T-cell (primary cell): Measurements from ENCODE around the gene CCDC117. TPM values are rescaled to one million over a fixed set of nuclear protein-coding genes. Genes with fewer than 3 reads are reported as not detected.

Source experiments
- ATAC-seq, 4 experiments: fragments of 200-7000 bp in 3 of 4; fragments of 150-1000 bp in 1 of 4; cut with Tn5 transposase; replicated peaks in 1 of 4; 1 replicate in 3 of 4; 2 replicates in 1 of 4; pipeline ENCODE4 v1.10.0; 2021; ENCODE audit warnings: moderate library complexity in 3 of 4, mild to moderate bottlenecking in 2 of 4, moderate number of reproducible peaks in 1 of 4
- CTCF ChIA-PET, 2 donors: fragments of 300-600 bp; sonication (Branson Sonifier 250); formaldehyde crosslinking; loops; one replicate each; lab custom pipeline; 2022; ENCODE audit warnings: antibody characterized with exemption in 2 of 2; lab: Charles Lee
- POLR2A ChIA-PET, 2 donors: fragments of 300-600 bp; sonication (Branson Sonifier 250); formaldehyde crosslinking; loops; one replicate each; lab custom pipeline; 2022; ENCODE audit warnings: antibody characterized with exemption in 2 of 2; lab: Charles Lee
- DNase-seq, 35 experiments: peaks; one replicate each; pipeline versions ENCODE4 v3.0.0 to v3.0.0-alpha.2; 2013 to 2023
- H3K27ac ChIP-seq: one replicate; pipeline ENCODE4 v1.5.1; 2013; ENCODE audit warnings: low read length
- H3K27me3 ChIP-seq, 2 experiments: replicated peaks in 1 of 2; 1 replicate in 1 of 2; 2 replicates in 1 of 2; pipeline versions ENCODE4 v1.6.1 to v1.7.0; 2013; ENCODE audit warnings: low read length in 1 of 2, mixed read lengths in 1 of 2; ENCODE audit not compliant: control insufficient read depth in 2 of 2, insufficient read depth in 2 of 2; ENCODE audit errors: extremely low read depth in 1 of 2
- H3K36me3 ChIP-seq, 2 donors: 1 replicate in 1 of 2; 2 replicates in 1 of 2; pipeline versions ENCODE4 v1.6.1 to v1.7.0; 2013; ENCODE audit warnings: low read length in 1 of 2; ENCODE audit not compliant: control insufficient read depth in 2 of 2, insufficient read depth in 1 of 2; ENCODE audit errors: extremely low read depth in 1 of 2
- H3K4me1 ChIP-seq, 2 experiments: 1 replicate in 1 of 2; 2 replicates in 1 of 2; pipeline versions ENCODE4 v1.6.1 to v1.7.0; 2013; ENCODE audit warnings: low read length in 2 of 2, mixed read lengths in 1 of 2; ENCODE audit not compliant: insufficient read depth in 2 of 2, control insufficient read depth in 1 of 2; ENCODE audit errors: extremely low read depth in 1 of 2
- H3K4me3 ChIP-seq, 2 donors: 1 replicate in 1 of 2; 2 replicates in 1 of 2; pipeline versions ENCODE4 v1.5.1 to v1.7.0; 2013; ENCODE audit warnings: mild to moderate bottlenecking in 2 of 2, low read length in 1 of 2, moderate library complexity in 1 of 2; ENCODE audit not compliant: control insufficient read depth in 1 of 2; ENCODE audit errors: extremely low read depth in 1 of 2
- H3K9me3 ChIP-seq: 2 replicates; pipeline ENCODE4 v1.7.0; 2013
- H3K27ac Mint-ChIP-seq, 2 donors: one replicate each; pipeline ENCODE4 v1.8.0; 2020 to 2021; ENCODE audit warnings: mild to moderate bottlenecking in 2 of 2, mixed read lengths in 2 of 2
- H3K27me3 Mint-ChIP-seq, 2 donors: one replicate each; pipeline ENCODE4 v1.8.0; 2021 to 2022; ENCODE audit warnings: mixed read lengths in 2 of 2
- H3K36me3 Mint-ChIP-seq: one replicate; pipeline ENCODE4 v1.8.0; 2021; ENCODE audit warnings: mixed read lengths
- H3K4me1 Mint-ChIP-seq, 3 donors: one replicate each; pipeline ENCODE4 v1.8.0; 2020 to 2022; ENCODE audit warnings: mixed read lengths in 3 of 3, mild to moderate bottlenecking in 1 of 3
- H3K4me3 Mint-ChIP-seq, 3 donors: one replicate each; pipeline ENCODE4 v1.8.0; 2020 to 2022; ENCODE audit warnings: mild to moderate bottlenecking in 3 of 3, mixed read lengths in 3 of 3, moderate library complexity in 3 of 3
- H3K9me3 Mint-ChIP-seq, 3 donors: one replicate each; pipeline ENCODE4 v1.8.0; 2020 to 2022; ENCODE audit warnings: mixed read lengths in 3 of 3
- whole genome bisulfite sequencing: methylation state at CpG from one replicate; pipeline ENCODE4 v1.1.5; 2013; ENCODE audit warnings: missing lambda C conversion rate; ENCODE audit not compliant: insufficient coverage; 5-methylcytosine and 5-hydroxymethylcytosine counted together
- total RNA-seq, 35 experiments: library from RNA in 6 of 35; stranded (reverse) in 6 of 35; fragments of 120-200 nt in 1 of 35; gene quantifications; one replicate each; pipeline versions ENCODE4 v1.2.1 to v1.2.4 and lab custom pipeline; 2013 to 2026

The CCDC117 gene
- total RNA-seq, 5 donors from 2014 or later (not counting 1 experiment from before 2014, with no cell fraction given), result 14.4 to 22.7 (median 17.4) TPM

DNA sequence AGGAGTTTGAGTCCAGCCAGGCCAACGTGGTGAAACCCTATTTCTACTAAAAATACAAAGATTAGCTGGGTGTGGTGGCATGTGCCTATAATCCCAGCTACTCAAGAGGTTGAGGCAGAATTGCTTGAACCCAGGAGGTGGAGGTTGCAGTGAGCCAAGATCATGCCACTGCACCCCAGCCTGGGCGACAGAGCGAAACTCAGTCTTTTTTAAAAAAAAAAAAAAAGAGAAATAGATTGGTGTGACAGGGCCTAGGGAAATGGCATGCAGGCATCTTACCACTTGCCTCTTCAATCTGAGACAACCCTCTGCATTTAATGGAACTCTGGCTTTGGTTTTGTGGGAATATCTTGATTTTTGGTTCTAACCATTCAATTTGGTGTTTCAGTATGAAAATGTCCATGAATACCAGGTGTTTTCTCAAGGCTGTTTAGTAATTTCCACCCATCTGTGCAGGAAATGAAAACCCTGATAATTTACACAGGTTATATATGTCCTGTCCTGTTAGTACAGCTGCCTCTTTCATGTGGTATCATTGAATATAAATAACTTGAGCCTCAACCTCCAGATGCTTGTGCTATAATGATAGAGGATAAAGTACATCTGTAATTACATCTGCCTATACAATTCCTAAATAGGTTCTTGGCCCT is 19.5 kb downstream of the CCDC117 start:
- peaks cover 63 to 71% (median 64%) of the 10 kb centered on the region in 3 donors for H3K4me1 Mint-ChIP-seq
- peak overlapping the region; percentile 20 for H3K27ac ChIP-seq
- H3K27me3 ChIP-seq, result no peaks in the 10 kb centered on the region
- no peak for DNase-seq
- H3K4me3 ChIP-seq, result no peak overlapping the region
- ChIA-PET POLR2A (no interaction called here), CTCF (interaction anchor here in 1 of 2 donors (0.6 to 1.3 kb wide), 2 partner anchors 37 to 695 kb away, joined by 3 to 7 read pairs; no protein-coding TSS in a partner anchor)
- peaks cover 9 to 43% of the 10 kb centered on the region in 2 experiments for H3K4me1 ChIP-seq
- no peaks in the 10 kb centered on the region for H3K9me3 ChIP-seq
- ATAC-seq, result peak in 3 of 4 experiments; percentile 13 to 39 (median 20)
- H3K36me3 Mint-ChIP-seq, result peaks cover 44% of the 10 kb centered on the region
- H3K27me3 Mint-ChIP-seq, result no peaks in the 10 kb centered on the region
- peak overlapping the region in 1 of 3 donors; percentile 55 for H3K4me3 Mint-ChIP-seq
- H3K9me3 Mint-ChIP-seq, result no peaks in the 10 kb centered on the region
- no CpG with 5 or more reads among the region's 3 CpGs for WGBS
- H3K36me3 ChIP-seq, result peaks cover 8 to 39% of the 10 kb centered on the region in 2 donors
- peak overlapping the region; percentile 41 to 75 for H3K27ac Mint-ChIP-seq

DNA sequence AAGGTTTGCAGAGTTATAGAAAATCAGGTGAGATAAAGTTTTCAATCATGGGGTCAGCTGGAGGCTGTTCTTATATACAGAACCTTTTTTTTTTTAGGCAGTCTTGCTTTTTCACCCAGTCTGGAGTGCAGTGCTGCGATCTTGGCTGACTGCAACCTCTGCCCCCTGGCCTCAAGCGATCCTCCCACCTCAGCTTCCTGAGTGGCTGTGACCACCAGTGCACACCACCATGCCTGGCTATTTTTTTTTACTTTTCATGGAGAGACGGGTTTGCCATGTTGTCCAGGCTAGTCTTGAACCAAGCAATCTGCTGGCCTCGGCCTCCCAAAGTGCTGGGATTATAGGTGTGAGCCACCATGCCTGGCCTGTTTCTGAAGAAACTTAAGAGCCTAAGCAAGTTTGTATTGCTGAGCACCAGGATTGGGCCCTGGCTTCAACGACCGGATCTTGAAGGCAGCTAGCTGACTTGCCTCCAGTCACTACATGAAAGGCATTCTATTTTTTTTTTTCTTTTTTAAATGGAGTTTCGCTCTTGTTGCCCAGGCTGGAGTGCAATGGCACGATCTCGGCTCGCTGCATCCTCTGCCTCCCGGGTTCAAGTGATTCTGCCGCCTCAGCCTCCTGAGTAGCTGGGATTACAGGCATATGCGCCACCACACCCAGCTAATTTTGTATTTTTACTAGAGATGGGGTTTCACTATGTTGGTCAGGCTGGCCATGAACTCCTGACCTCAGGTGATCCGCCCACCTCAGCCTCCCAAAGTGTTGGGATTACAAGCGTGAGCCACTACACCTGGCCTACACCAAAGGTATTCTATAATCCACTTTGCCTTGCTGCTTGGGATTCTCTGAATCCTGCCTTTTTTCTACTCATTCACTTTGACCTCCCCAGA is 20.2 kb downstream of the CCDC117 start:
- no peaks in the 10 kb centered on the region for H3K27me3 ChIP-seq
- no peaks in the 10 kb centered on the region for H3K9me3 ChIP-seq
- no peak for DNase-seq
- CTCF ChIA-PET, result interaction anchor here in 1 of 2 donors (0.6 to 1.3 kb wide), 3 partner anchors 8 to 694 kb away, joined by 3 to 7 read pairs (median 3); no protein-coding TSS in a partner anchor
- H3K36me3 ChIP-seq, result peaks cover 10 to 44% of the 10 kb centered on the region in 2 donors
- WGBS, result 82% methylated on average over 9 of the region's 15 CpGs
- POLR2A ChIA-PET, result no interaction called here
- H3K27me3 Mint-ChIP-seq, result no peaks in the 10 kb centered on the region
- H3K4me3 ChIP-seq, result no peak overlapping the region
- peaks cover 11 to 48% of the 10 kb centered on the region in 2 experiments for H3K4me1 ChIP-seq
- H3K36me3 Mint-ChIP-seq, result peaks cover 45% of the 10 kb centered on the region
- H3K4me1 Mint-ChIP-seq, result peaks cover 69 to 76% (median 71%) of the 10 kb centered on the region in 3 donors
- no peaks in the 10 kb centered on the region for H3K9me3 Mint-ChIP-seq
- peak overlapping the region; percentile 41 to 75 for H3K27ac Mint-ChIP-seq
- H3K4me3 Mint-ChIP-seq, result peak overlapping the region in 2 of 3 donors; percentile 9 to 55
- peak in 3 of 4 experiments; percentile 28 to 50 (median 31) for ATAC-seq
- H3K27ac ChIP-seq, result peak overlapping the region; percentile 20

DNA sequence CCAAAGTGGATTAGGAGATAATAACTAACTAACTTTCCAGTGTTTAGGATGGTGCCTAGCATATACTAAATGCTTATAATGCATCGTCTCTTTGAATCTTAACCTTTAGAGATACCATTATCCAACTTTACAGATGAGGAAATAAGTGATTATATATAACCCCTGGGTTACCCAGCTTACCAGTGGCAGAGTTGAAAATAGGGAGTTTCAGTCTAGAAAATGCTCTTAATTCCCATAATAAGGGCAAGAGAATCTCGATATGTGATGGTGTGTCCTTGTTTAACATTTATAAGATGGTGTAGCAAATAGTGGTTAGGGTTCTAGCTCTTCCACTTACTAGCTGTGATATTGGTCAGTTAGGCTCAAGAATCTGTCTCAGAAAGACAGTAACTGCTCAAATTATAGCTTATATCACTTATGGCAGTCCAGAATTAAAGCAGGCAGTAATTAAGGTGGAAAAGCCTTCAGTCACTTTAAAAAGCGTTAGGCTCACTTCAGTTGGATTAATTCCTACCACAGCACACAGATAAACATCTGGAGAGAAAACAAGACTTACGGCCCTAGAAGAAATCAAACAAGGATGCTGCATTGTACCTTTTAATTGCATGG is 21.6 kb downstream of the CCDC117 start:
- Mint-ChIP-seq H3K27ac (peak overlapping the region; percentile 5 to 22), H3K27me3 (no peaks in the 10 kb centered on the region), H3K4me1 (peaks cover 78 to 85% (median 83%) of the 10 kb centered on the region in 3 donors), H3K36me3 (peaks cover 43% of the 10 kb centered on the region), H3K9me3 (no peaks in the 10 kb centered on the region), H3K4me3 (peak overlapping the region in 1 of 3 donors; percentile 30)
- DNase-seq (no peak), ATAC-seq (no peak)
- peaks cover 16 to 58% of the 10 kb centered on the region in 2 experiments for H3K4me1 ChIP-seq
- CTCF ChIA-PET, result no interaction called here
- no peak overlapping the region for H3K4me3 ChIP-seq
- WGBS, result no CpG with 5 or more reads among the region's 4 CpGs
- H3K9me3 ChIP-seq, result no peaks in the 10 kb centered on the region
- no peaks in the 10 kb centered on the region for H3K27me3 ChIP-seq
- H3K27ac ChIP-seq, result no peak overlapping the region
- H3K36me3 ChIP-seq, result peaks cover 10 to 54% of the 10 kb centered on the region in 2 donors
- POLR2A ChIA-PET, result interaction anchor here in 1 of 2 donors (1.2 kb wide), 1 partner anchor 13 kb away, joined by 7 read pairs; no protein-coding TSS in a partner anchor

DNA sequence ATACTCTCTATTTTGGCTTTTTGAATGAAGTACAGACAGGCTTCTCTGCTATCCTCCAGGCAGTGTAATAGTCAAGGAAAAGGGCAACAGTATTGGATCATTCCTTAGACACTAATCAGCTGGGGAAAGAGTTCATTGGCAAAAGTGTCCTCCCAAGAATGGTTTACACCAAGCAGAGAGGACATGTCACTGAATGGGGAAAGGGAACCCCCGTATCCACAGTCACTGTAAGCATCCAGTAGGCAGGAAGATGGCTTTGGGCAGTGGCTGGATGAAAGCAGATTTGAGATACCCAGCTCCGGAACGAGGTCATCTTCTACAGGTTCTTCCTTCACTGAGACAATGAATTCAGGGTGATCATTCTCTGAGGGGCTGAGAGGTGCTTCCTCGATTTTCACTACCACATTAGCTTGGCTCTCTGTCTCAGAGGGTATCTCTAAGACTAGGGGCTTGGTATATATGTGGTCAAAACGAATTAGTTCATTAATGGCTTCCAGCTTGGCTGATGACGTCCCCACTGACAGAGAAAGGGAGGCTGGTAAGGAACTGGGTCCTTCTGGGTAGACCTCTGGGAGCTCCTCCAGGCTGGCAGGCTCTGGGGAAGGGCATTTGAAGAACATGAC is 22.7 kb downstream of the CCDC117 start:
- H3K9me3 Mint-ChIP-seq, result no peaks in the 10 kb centered on the region
- H3K36me3 Mint-ChIP-seq, result peaks cover 44% of the 10 kb centered on the region
- H3K4me3 Mint-ChIP-seq, result peak overlapping the region in 1 of 3 donors; percentile 97
- no peaks in the 10 kb centered on the region for H3K27me3 Mint-ChIP-seq
- H3K27ac Mint-ChIP-seq, result peak overlapping the region; percentile 31 to 79
- no peak for DNase-seq
- ATAC-seq, result no peak
- peaks cover 81 to 85% (median 84%) of the 10 kb centered on the region in 3 donors for H3K4me1 Mint-ChIP-seq
- POLR2A ChIA-PET, result interaction anchor here (1.2 kb wide), 2 partner anchors 11 to 12 kb away, joined by 3 to 7 read pairs; no protein-coding TSS in a partner anchor
- Histone ChIP-seq H3K4me3 (no peak overlapping the region), H3K27me3 (no peaks in the 10 kb centered on the region), H3K4me1 (peaks cover 16 to 54% of the 10 kb centered on the region in 2 experiments), H3K9me3 (no peaks in the 10 kb centered on the region), H3K27ac (no peak overlapping the region), H3K36me3 (peaks cover 10 to 52% of the 10 kb centered on the region in 2 donors)
- whole genome bisulfite sequencing, result 78% methylated on average over 3 of the region's 6 CpGs
- CTCF ChIA-PET, result interaction anchor here in 1 of 2 donors (1.3 kb wide), 1 partner anchor 34 kb away, joined by 4 read pairs; no protein-coding TSS in a partner anchor

DNA sequence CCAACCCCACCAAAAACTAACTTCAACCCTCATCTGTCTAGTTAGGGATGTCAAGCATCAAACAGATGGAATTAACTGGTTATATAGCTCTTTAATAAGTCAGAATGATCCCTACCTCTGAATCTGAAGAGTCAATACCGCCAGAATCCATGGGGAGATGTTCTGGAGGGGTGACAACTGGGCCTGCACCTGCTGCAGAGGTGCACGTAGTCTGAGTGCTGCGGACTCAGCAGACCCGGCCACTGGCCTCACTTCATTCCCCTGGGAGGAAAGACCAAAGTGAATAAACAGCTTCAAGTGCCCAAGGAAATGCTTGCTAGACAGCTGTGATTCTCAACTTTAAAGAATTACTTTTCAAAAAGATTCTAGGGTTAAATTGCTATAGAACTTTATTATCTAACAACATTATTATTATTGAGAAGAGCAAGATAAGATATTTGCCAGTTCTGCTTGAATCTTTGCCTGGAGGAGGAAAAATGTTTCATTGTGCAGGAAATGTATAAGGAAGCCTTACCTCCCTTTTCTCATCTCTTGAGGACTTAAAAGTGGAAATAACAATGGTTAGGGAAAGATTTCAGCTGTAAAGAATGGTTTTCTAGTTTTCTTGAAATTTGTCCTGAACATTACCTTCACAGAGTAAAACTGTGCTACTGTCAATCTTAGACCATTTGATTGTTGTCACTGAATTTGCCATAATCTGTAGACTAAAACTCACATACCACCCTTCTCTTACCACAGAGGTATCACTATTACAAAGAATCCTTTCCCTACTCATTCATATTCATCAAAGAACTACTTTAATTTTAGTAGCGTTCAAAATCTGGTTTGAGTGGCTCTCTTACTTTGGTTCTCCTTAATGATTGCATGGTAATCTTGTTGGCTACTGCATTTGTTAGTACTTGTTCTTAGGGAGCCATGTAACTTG is 23.7 kb downstream of the CCDC117 start:
- H3K36me3 Mint-ChIP-seq, result peaks cover 44% of the 10 kb centered on the region
- peaks cover 16 to 46% of the 10 kb centered on the region in 2 experiments for H3K4me1 ChIP-seq
- ChIA-PET POLR2A (interaction anchor here (0.6 to 1.2 kb wide), 3 partner anchors 12 to 42 kb away, joined by 3 to 4 read pairs (median 3); no protein-coding TSS in a partner anchor), CTCF (interaction anchor here in 1 of 2 donors (1.2 to 1.4 kb wide), 3 partner anchors 18 to 33 kb away, joined by 3 to 4 read pairs (median 4); no protein-coding TSS in a partner anchor)
- H3K27ac ChIP-seq, result no peak overlapping the region
- WGBS, result 100% methylated on average over 3 of the region's 5 CpGs
- H3K4me3 ChIP-seq, result no peak overlapping the region
- no peaks in the 10 kb centered on the region for H3K9me3 Mint-ChIP-seq
- ATAC-seq, result no peak
- H3K4me1 Mint-ChIP-seq, result peaks cover 75 to 77% (median 76%) of the 10 kb centered on the region in 3 donors
- peak overlapping the region in 2 of 3 donors; percentile 10 to 97 for H3K4me3 Mint-ChIP-seq
- H3K27ac Mint-ChIP-seq, result peak overlapping the region; percentile 52 to 79
- peaks cover 10 to 52% of the 10 kb centered on the region in 2 donors for H3K36me3 ChIP-seq
- no peaks in the 10 kb centered on the region for H3K27me3 ChIP-seq
- H3K9me3 ChIP-seq, result no peaks in the 10 kb centered on the region
- no peaks in the 10 kb centered on the region for H3K27me3 Mint-ChIP-seq
- DNase-seq, result no peak
